Activated naive CD4-positive, alpha-beta T cell treated with Interleukin-2 at 50 U/mL for 16 hours (primary cell): ENCODE results near the gene TAPBPL.
"Not testable (repeated sequence)": the region's sequence is repeated elsewhere in the genome, so short reads cannot be mapped to it uniquely, and the experiment has no call there.

Source experiments
- DNase-seq: peaks from one replicate; pipeline ENCODE4 v3.0.0-alpha.2; 2020

TAPBPL gene

GRCh38 chr12:6464531-6464930 is 12.7 kb downstream of the TAPBPL start:
- DNase-seq, result no peak

- DNase-seq, result peak; percentile 35
These were observed 13.8 kb downstream of the TAPBPL start for GRCh38 chr12:6465467-6466183.

- DNase-seq, result no peak
These were observed 14.3 kb downstream of the TAPBPL start for GRCh38 chr12:6466184-6466573.

- not testable (repeated sequence) for DNase-seq
These were observed 14.9 kb downstream of the TAPBPL start for GRCh38 chr12:6466751-6467150.

GRCh38 chr12:6467571-6468282 is 15.9 kb downstream of the TAPBPL start:
- DNase-seq, result not testable (repeated sequence)

- DNase-seq, result no peak
These were observed 16.4 kb downstream of the TAPBPL start for GRCh38 chr12:6468283-6468575.

- DNase-seq, result no peak
These were observed 17.2 kb downstream of the TAPBPL start for GRCh38 chr12:6469092-6469491.

- DNase-seq, result no peak
These were observed 17.9 kb downstream of the TAPBPL start for GRCh38 chr12:6469609-6470374.

- DNase-seq, result peak; percentile 98
These were observed 18.7 kb downstream of the TAPBPL start, which contains the start of gene VAMP1 for GRCh38 chr12:6470375-6471163. TSS of gene VAMP1 (minus strand) at chr12:6470677. CDS start at chr12:6470531, 146 bp downstream.

GRCh38 chr12:6471989-6472360 is 20.1 kb downstream of the TAPBPL start:
- DNase-seq, result no peak

GRCh38 chr12:6472491-6472890 is 20.6 kb downstream of the TAPBPL start:
- no peak for DNase-seq

- not testable (repeated sequence) for DNase-seq
These were observed 23.6 kb downstream of the TAPBPL start for GRCh38 chr12:6475233-6475975.

GRCh38 chr12:6476489-6476888 is 24.6 kb downstream of the TAPBPL start:
- no peak for DNase-seq

- not testable (repeated sequence) for DNase-seq
These were observed 25.9 kb downstream of the TAPBPL start for GRCh38 chr12:6477601-6478377.

GRCh38 chr12:6478416-6478815 is 26.6 kb downstream of the TAPBPL start:
- DNase-seq, result no peak

GRCh38 chr12:6488240-6488639 is 36.4 kb downstream of the TAPBPL start:
- no peak for DNase-seq

GRCh38 chr12:6489449-6489848 is 37.6 kb downstream of the TAPBPL start:
- DNase-seq, result no peak

- DNase-seq, result not testable (repeated sequence)
These were observed 38.8 kb downstream of the TAPBPL start for GRCh38 chr12:6490673-6491072.

GRCh38 chr12:6492838-6493496 is 41.1 kb downstream of the TAPBPL start, which contains the start of gene MRPL51:
TSS of gene MRPL51 (minus strand) at chr12:6493262. CDS start at chr12:6493136, 126 bp downstream.
- peak; percentile 99 for DNase-seq

GRCh38 chr12:6493497-6494257 is 41.8 kb downstream of the TAPBPL start, which contains the start of gene NCAPD2:
TSS of gene NCAPD2 (plus strand) at chr12:6494102. CDS start at chr12:6495099, 997 bp downstream.
- peak; percentile 95 for DNase-seq
